Transverse colon (tissue), 4 donors: ENCODE measurements around the gene DEGS2. TPM values are rescaled to one million over a fixed set of nuclear protein-coding genes. Genes with fewer than 3 reads are reported as not detected.
A peak's percentile ranks its signal among the peaks of the same experiment; 100 is the strongest.

ENCODE experiments used
- DNase-seq: peaks from one replicate; pipeline ENCODE4 v3.0.0-alpha.2; 2019
- H3K27ac ChIP-seq, 4 donors: fragments of 200-600 bp; sonication (generic); 2 replicates each; pipeline ENCODE4 v1.5.1; 2016 to 2018; ENCODE audit warnings: inconsistent platforms in 4 of 4
- H3K27me3 ChIP-seq: fragments of 200-600 bp; sonication (generic); 2 replicates; pipeline ENCODE4 v1.5.1; 2017; ENCODE audit warnings: inconsistent platforms
- H3K36me3 ChIP-seq, 4 donors: fragments of 200-600 bp; sonication (generic); 2 replicates each; pipeline ENCODE4 v1.5.1; 2017 to 2019; ENCODE audit warnings: inconsistent platforms in 4 of 4
- H3K4me1 ChIP-seq, 4 donors: fragments of 200-600 bp; sonication (generic); 2 replicates each; pipeline ENCODE4 v1.5.1; 2017 to 2020; ENCODE audit warnings: inconsistent platforms in 4 of 4
- H3K4me3 ChIP-seq, 4 donors: fragments of 200-600 bp; sonication (generic); 1 replicate in 1 of 4; 2 replicates in 3 of 4; pipeline versions ENCODE4 v1.5.1 to v1.6.1; 2017 to 2019; ENCODE audit warnings: inconsistent platforms in 4 of 4
- H3K9me3 ChIP-seq, 2 donors: fragments of 200-600 bp; sonication (generic); 2 replicates each; pipeline ENCODE4 v1.5.1; 2017 to 2019; ENCODE audit warnings: inconsistent platforms in 2 of 2
- EP300 ChIP-seq: sonication (generic); formaldehyde crosslinking; IDR thresholded peaks from one replicate; pipeline ENCODE4 v1.6.1; 2017; ENCODE audit warnings: antibody characterized with exemption, low read depth
- POLR2A ChIP-seq: fragments of 450-650 bp; IDR thresholded peaks from one replicate; pipeline ENCODE4 v1.6.1; 2016; ENCODE audit warnings: antibody characterized with exemption, mild to moderate bottlenecking, moderate library complexity
- POLR2AphosphoS5 ChIP-seq, 3 donors: sonication (generic); formaldehyde crosslinking; IDR thresholded peaks; one replicate each; pipeline ENCODE4 v1.6.1; 2016; ENCODE audit warnings: antibody characterized with exemption in 3 of 3
- WGBS, 2 donors: methylation state at CpG; one replicate each; pipeline ENCODE4 v1.1.5; 2018; ENCODE audit warnings: low coverage in 1 of 2; 5-methylcytosine and 5-hydroxymethylcytosine counted together
- in situ Hi-C, 4 donors: fragments of 200-750 bp; cut with MboI; loops; one replicate each; pipeline versions ENCODE4 v1.15.0 to v1.15.1; 2017; ENCODE audit warnings: low sequenced_read_pairs in 3 of 4, low pct_ligation_motif_present in 1 of 4, low pct_unique_long_range_greater_than_20kb in 1 of 4
- intact Hi-C: fragments of 100-400 bp; cut with DNase I; formaldehyde crosslinking; loops from one replicate; pipeline ENCODE4 v1.15.1; 2023; ENCODE audit warnings: low total_unique reads
- total RNA-seq, 4 donors: library from RNA; depleted of rRNA; stranded (reverse); fragments of >200 nt; gene quantifications; one replicate each; pipeline ENCODE4 v1.1.0, GENCODE V29; 2016
- TF ChIP-seq, protein P1 (sequence below), 5 experiments: fragments of 200-600 bp in 3 of 5; fragments of 450-650 bp in 2 of 5; sonication (generic) in 3 of 5; IDR thresholded peaks; 1 replicate in 2 of 5; 2 replicates in 3 of 5; pipeline ENCODE4 v1.5.1; 2016 to 2017; ENCODE audit warnings: antibody characterized with exemption in 5 of 5, inconsistent platforms in 3 of 5, mild to moderate bottlenecking in 2 of 5, moderate library complexity in 1 of 5

The DEGS2 gene
- total RNA-seq, 4 donors from 2014 or later, result 4.9 to 33.2 (median 23.7) TPM

DNA sequence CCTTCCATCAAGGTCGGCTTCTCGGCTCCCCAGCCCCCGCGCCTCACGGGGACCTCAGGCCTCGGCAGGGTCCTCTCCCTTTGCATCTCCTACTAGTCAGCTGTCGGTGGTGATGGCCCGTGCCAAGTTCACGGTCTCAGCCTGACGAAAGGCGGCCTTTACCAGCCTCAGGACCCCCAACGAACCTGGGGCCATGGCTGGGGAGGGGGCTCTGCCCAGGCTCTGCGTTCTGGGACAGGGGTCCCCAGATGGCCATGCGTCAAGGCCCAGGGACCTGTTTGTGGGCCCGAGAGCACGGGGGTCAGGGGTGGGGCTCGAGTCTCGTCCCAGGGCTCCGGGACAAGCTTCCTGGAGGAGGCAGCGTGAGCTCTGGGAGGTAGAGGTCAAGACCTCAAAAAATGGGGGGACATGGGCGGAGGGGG is 32.8 kb upstream of the DEGS2 start:
- WGBS, 2 donors, result 61% methylated on average over 13 of the region's 21 CpGs; no CpG with 5 or more reads in 1 of the 2 donors
- no peaks in the 10 kb centered on the region for H3K27me3 ChIP-seq
- peak overlapping the region; percentile 85 to 95 (median 89) for H3K27ac ChIP-seq
- no peak for TF ChIP-seq EP300
- TF ChIP-seq POLR2AphosphoS5 (IDR thresholded peaks at IDR 0.05), result no peak
- TF ChIP-seq, protein P1, sequence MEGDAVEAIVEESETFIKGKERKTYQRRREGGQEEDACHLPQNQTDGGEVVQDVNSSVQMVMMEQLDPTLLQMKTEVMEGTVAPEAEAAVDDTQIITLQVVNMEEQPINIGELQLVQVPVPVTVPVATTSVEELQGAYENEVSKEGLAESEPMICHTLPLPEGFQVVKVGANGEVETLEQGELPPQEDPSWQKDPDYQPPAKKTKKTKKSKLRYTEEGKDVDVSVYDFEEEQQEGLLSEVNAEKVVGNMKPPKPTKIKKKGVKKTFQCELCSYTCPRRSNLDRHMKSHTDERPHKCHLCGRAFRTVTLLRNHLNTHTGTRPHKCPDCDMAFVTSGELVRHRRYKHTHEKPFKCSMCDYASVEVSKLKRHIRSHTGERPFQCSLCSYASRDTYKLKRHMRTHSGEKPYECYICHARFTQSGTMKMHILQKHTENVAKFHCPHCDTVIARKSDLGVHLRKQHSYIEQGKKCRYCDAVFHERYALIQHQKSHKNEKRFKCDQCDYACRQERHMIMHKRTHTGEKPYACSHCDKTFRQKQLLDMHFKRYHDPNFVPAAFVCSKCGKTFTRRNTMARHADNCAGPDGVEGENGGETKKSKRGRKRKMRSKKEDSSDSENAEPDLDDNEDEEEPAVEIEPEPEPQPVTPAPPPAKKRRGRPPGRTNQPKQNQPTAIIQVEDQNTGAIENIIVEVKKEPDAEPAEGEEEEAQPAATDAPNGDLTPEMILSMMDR (IDR thresholded peaks at IDR 0.05), result no peak
- no peak for TF ChIP-seq POLR2A
- no peaks in the 10 kb centered on the region for H3K36me3 ChIP-seq
- DNase-seq, result peak; percentile 21
- no peaks in the 10 kb centered on the region for H3K9me3 ChIP-seq
- in situ Hi-C loops, result loop anchor here in 2 of 4 donors (25.0 kb wide), 1 partner anchor 205 kb away; no protein-coding TSS in a partner anchor
- intact Hi-C loops, result loop anchor here (5.0 kb wide), 1 partner anchor 210 kb away; no protein-coding TSS in a partner anchor
- peaks cover 5 to 36% (median 27%) of the 10 kb centered on the region in 4 donors for H3K4me1 ChIP-seq
- peak overlapping the region in 3 of 4 donors; percentile 25 to 52 (median 26) for H3K4me3 ChIP-seq

GRCh38 chr14:100191584-100192249 is 32.3 kb upstream of the DEGS2 start:
- peak overlapping the region; percentile 85 to 95 (median 89) for H3K27ac ChIP-seq
- peaks cover 5 to 41% (median 30%) of the 10 kb centered on the region in 4 donors for H3K4me1 ChIP-seq
- H3K27me3 ChIP-seq, result no peaks in the 10 kb centered on the region
- WGBS, 2 donors, result 80 to 88% methylated on average over 7 to 14 of the region's 14 CpGs
- H3K4me3 ChIP-seq, result no peak overlapping the region
- no peaks in the 10 kb centered on the region for H3K36me3 ChIP-seq
- H3K9me3 ChIP-seq, result no peaks in the 10 kb centered on the region
- in situ Hi-C loops, result loop anchor here in 2 of 4 donors (25.0 kb wide), 1 partner anchor 204 kb away; no protein-coding TSS in a partner anchor
- TF ChIP-seq POLR2A, result no peak
- TF ChIP-seq, protein P1 (IDR thresholded peaks at IDR 0.05), result no peak
- no peak for TF ChIP-seq POLR2AphosphoS5 (IDR thresholded peaks at IDR 0.05)
- no peak for TF ChIP-seq EP300
- intact Hi-C loops, result loop anchor here (2.0 to 5.0 kb wide), 2 partner anchors 59 to 209 kb away; no protein-coding TSS in a partner anchor
- DNase-seq, result no peak

GRCh38 chr14:100190126-100190525 is 30.7 kb upstream of the DEGS2 start:
- WGBS, 2 donors, result 79% methylated on average over 1 of the region's 1 CpG; no CpG with 5 or more reads in 1 of the 2 donors
- Histone ChIP-seq H3K27ac (no peak overlapping the region), H3K4me3 (no peak overlapping the region), H3K36me3 (no peaks in the 10 kb centered on the region), H3K9me3 (no peaks in the 10 kb centered on the region), H3K4me1 (peaks cover 5 to 41% (median 30%) of the 10 kb centered on the region in 4 donors), H3K27me3 (no peaks in the 10 kb centered on the region)
- intact Hi-C loops (loop anchor here (2.0 to 5.0 kb wide), 2 partner anchors 57 to 208 kb away; no protein-coding TSS in a partner anchor), in situ Hi-C loops (loop anchor here in 2 of 4 donors (25.0 kb wide), 1 partner anchor 203 kb away; no protein-coding TSS in a partner anchor)
- no peak for DNase-seq
- TF ChIP-seq, protein P1 (IDR thresholded peaks at IDR 0.05), result no peak
- TF ChIP-seq EP300, result no peak
- no peak for TF ChIP-seq POLR2AphosphoS5 (IDR thresholded peaks at IDR 0.05)
- TF ChIP-seq POLR2A, result no peak

DNA sequence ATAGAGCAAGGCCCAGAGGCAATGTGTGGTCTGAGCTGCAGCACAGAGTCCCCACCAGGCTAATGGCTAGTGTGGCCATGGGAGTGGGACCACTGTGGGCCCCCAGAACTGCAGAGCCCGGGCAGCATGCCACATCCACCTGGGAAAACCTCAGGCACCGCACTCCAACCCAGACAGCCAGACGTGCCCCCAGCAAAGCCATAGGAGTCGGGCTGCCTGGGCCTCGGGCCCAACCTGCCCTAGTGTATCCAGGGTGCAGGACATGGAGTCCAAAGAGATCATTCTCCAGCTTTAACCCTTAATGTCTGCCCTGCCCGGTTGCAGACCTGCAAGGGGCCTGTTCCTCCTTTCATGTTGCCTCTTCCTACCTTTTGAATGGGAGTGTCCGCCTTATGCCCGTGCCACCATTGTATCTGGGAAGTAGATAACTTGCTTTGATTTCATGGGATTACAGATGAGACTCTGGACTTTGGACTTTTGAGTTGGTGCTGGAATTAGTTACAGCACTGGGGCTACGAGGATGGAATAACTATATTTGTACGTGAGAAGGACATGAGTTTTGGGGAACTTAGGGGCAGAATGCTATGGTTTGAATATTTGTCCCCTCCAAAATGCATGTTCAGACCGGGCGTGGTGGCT is 29.1 kb upstream of the DEGS2 start:
- in situ Hi-C loops (loop anchor here (5.0 to 25.0 kb wide), 2 partner anchors 201 to 206 kb away; no protein-coding TSS in a partner anchor), intact Hi-C loops (no loop called here)
- H3K27ac ChIP-seq, result peak overlapping the region in 2 of 4 donors; percentile 50 to 73
- H3K9me3 ChIP-seq, result no peaks in the 10 kb centered on the region
- H3K4me1 ChIP-seq, result peaks cover 5 to 41% (median 30%) of the 10 kb centered on the region in 4 donors
- no peaks in the 10 kb centered on the region for H3K27me3 ChIP-seq
- DNase-seq, result no peak
- H3K4me3 ChIP-seq, result no peak overlapping the region
- 67 to 74% methylated on average over 1 to 12 of the region's 12 CpGs for WGBS, 2 donors
- H3K36me3 ChIP-seq, result no peaks in the 10 kb centered on the region
- TF ChIP-seq POLR2A (no peak), EP300 (no peak), POLR2AphosphoS5 (IDR thresholded peaks at IDR 0.05) (peak in 1 of 3 donors; percentile 17)
- TF ChIP-seq, protein P1 (IDR thresholded peaks at IDR 0.05), result no peak
